Central memory CD8-positive, alpha-beta T cell (primary cell): ENCODE results near the gene IFNL4.
"Not testable (repeated sequence)": the region's sequence is repeated elsewhere in the genome, so short reads cannot be mapped to it uniquely, and the experiment has no call there.

Source experiments
- ATAC-seq: fragments of 150-1000 bp; cut with Tn5 transposase; replicated peaks from 2 replicates; pipeline ENCODE4 v1.10.0; 2022; ENCODE audit warnings: mild to moderate bottlenecking, moderate FRiP score, moderate number of reproducible peaks; ENCODE audit not compliant: poor library complexity, severe bottlenecking; ENCODE audit errors: extremely low read depth
- DNase-seq, 2 donors: peaks; one replicate each; pipeline ENCODE4 v3.0.0; 2021; ENCODE audit warnings: low spot score in 2 of 2
- H3K27ac Mint-ChIP-seq: one replicate; pipeline ENCODE4 v1.8.0; 2022; ENCODE audit warnings: low read depth, mild to moderate bottlenecking, moderate library complexity, mixed read lengths
- H3K27me3 Mint-ChIP-seq: one replicate; pipeline ENCODE4 v1.8.0; 2022; ENCODE audit warnings: mixed read lengths
- H3K36me3 Mint-ChIP-seq: one replicate; pipeline ENCODE4 v1.8.0; 2022; ENCODE audit warnings: mild to moderate bottlenecking, moderate library complexity, mixed read lengths; ENCODE audit not compliant: insufficient read depth
- H3K4me1 Mint-ChIP-seq: one replicate; pipeline ENCODE4 v1.8.0; 2022; ENCODE audit warnings: mixed read lengths
- H3K4me3 Mint-ChIP-seq: one replicate; pipeline ENCODE4 v1.8.0; 2022; ENCODE audit warnings: mild to moderate bottlenecking, moderate library complexity, mixed read lengths
- H3K9me3 Mint-ChIP-seq: one replicate; pipeline ENCODE4 v1.8.0; 2022; ENCODE audit warnings: mixed read lengths

Gene IFNL4

GRCh38 chr19:39269369-39269768, 20.7 kb upstream of the IFNL4 start:
- peaks cover 33% of the 10 kb centered on the region for H3K27me3 Mint-ChIP-seq
- DNase-seq, H3K27ac Mint-ChIP-seq, H3K36me3 Mint-ChIP-seq, H3K4me1 Mint-ChIP-seq, H3K4me3 Mint-ChIP-seq, H3K9me3 Mint-ChIP-seq, ATAC-seq: not testable (repeated sequence)

DNA sequence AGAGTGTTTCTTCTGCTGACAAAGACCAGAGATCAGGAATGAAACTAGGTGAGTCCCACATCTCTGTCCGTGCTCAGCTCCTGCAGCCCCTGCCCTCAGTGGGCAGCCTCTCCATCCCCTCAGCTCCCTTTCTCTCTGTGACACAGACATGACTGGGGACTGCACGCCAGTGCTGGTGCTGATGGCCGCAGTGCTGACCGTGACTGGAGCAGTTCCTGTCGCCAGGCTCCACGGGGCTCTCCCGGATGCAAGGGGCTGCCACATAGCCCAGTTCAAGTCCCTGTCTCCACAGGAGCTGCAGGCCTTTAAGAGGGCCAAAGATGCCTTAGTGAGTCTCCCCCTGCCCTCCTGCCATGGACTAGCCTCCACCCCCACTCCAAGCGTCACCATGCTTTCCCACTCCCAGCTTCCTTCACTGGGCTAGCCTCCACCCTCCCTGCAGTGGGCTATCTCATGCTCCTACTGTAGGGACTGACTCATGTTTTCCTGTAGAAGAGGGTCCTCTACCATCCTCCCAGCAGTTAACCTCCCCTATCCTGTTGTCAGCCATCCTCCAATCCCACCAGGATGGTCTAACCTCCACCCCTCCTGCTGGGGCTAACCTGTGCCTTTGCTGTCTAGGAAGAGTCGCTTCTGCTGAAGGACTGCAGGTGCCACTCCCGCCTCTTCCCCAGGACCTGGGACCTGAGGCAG, 20.0 kb upstream of the IFNL4 start:
- DNase-seq, ATAC-seq, H3K9me3 Mint-ChIP-seq, H3K4me3 Mint-ChIP-seq, H3K36me3 Mint-ChIP-seq, H3K4me1 Mint-ChIP-seq, H3K27ac Mint-ChIP-seq: not testable (repeated sequence)
- peaks cover 40% of the 10 kb centered on the region for H3K27me3 Mint-ChIP-seq

DNA sequence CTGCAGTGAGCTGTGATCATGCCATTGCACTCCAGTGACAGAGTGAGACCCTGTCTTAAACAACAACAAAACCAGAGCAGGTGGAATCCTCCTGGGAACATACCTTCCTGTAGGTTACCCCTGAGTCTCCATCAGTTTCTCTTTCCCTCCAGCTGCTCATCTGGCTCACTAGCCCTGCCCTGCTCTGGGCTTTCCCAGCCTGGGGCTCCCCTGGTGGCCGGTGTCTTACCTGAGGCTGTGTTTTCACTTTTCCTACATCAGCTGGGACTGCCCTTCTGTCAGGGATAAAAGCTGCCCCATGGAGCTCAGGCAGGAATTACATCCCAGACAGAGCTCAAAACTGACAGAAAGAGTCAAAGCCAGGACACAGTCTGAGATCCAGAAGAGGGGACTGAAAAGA, 19.4 kb upstream of the IFNL4 start, which contains the start of gene IFNL2:
Gene IFNL2, plus strand, starts transcription at position 312 of the 400 bp plus-strand sequence. CDS start 173 bp downstream, outside the sequence.
- H3K9me3 Mint-ChIP-seq, H3K4me1 Mint-ChIP-seq, H3K27ac Mint-ChIP-seq, H3K4me3 Mint-ChIP-seq, H3K36me3 Mint-ChIP-seq, DNase-seq: not testable (repeated sequence)
- peaks cover 46% of the 10 kb centered on the region for H3K27me3 Mint-ChIP-seq
- peak; percentile 68 for ATAC-seq

- no peaks in the 10 kb centered on the region for H3K36me3 Mint-ChIP-seq
- no peaks in the 10 kb centered on the region for H3K9me3 Mint-ChIP-seq
- DNase-seq (no peak), ATAC-seq (no peak)
- peaks cover 55% of the 10 kb centered on the region for H3K27me3 Mint-ChIP-seq
- no peak overlapping the region for H3K27ac Mint-ChIP-seq
- H3K4me1 Mint-ChIP-seq = peaks cover 7% of the 10 kb centered on the region
- H3K4me3 Mint-ChIP-seq = no peak overlapping the region
Observed at GRCh38 chr19:39265321-39265916, 16.8 kb upstream of the IFNL4 start.

GRCh38 chr19:39264306-39265290, 15.9 kb upstream of the IFNL4 start:
- DNase-seq (no peak), ATAC-seq (no peak)
- H3K9me3 Mint-ChIP-seq = no peaks in the 10 kb centered on the region
- H3K27me3 Mint-ChIP-seq = peaks cover 47% of the 10 kb centered on the region
- H3K27ac Mint-ChIP-seq = no peak overlapping the region
- peaks cover 7% of the 10 kb centered on the region for H3K4me1 Mint-ChIP-seq
- H3K36me3 Mint-ChIP-seq = no peaks in the 10 kb centered on the region
- no peak overlapping the region for H3K4me3 Mint-ChIP-seq

DNA sequence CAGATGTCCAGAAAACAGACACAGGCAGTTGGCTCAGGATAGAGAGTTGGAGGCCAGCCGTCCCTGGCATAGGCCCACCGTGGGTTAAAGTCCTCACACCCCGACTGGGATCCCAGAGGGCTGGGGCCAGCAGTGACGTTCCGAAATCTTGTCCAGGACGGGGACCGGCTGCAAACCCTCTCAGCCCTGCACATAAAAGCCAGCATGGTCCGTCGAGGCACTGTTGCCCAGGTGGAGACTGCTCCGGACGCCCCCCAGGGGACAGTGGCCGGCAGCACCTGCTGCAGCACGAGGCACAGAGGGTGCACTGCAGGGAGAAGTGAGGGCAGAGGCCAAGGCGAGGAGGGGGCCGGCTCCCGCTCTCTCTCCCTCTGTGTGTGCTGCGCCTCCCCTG, 15.3 kb upstream of the IFNL4 start:
- DNase-seq (no peak), ATAC-seq (no peak)
- Mint-ChIP-seq H3K27me3 (peaks cover 40% of the 10 kb centered on the region), H3K27ac (no peak overlapping the region), H3K9me3 (no peaks in the 10 kb centered on the region), H3K4me1 (peaks cover 7% of the 10 kb centered on the region), H3K36me3 (no peaks in the 10 kb centered on the region), H3K4me3 (no peak overlapping the region)

- Mint-ChIP-seq H3K4me1 (peaks cover 14% of the 10 kb centered on the region), H3K4me3 (no peak overlapping the region), H3K27ac (no peak overlapping the region), H3K27me3 (peaks cover 38% of the 10 kb centered on the region), H3K36me3 (no peaks in the 10 kb centered on the region), H3K9me3 (no peaks in the 10 kb centered on the region)
- ATAC-seq = no peak
- DNase-seq = no peak
Observed at GRCh38 chr19:39262496-39262895, 13.8 kb upstream of the IFNL4 start.

DNA sequence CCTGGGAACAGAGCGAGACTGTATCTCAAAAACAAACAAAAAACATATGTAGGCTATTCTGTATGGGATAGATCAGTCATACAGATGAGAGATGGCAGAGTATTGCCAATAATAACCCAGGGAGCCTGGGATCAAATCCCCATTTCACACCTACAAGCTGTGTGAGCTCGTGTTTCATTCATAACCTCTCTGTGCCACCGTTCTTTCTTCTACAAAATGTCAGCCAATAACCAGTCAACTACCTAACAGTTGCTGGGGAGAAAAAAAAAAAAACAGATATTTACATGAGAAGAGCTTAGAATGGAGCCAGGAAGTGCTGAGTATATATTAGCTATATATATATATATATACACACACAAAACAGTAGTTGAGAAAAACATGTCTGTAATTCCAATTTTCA, 13.0 kb upstream of the IFNL4 start:
- DNase-seq = no peak
- H3K27me3 Mint-ChIP-seq = peaks cover 42% of the 10 kb centered on the region
- H3K4me3 Mint-ChIP-seq = no peak overlapping the region
- H3K36me3 Mint-ChIP-seq = no peaks in the 10 kb centered on the region
- H3K27ac Mint-ChIP-seq = no peak overlapping the region
- peaks cover 14% of the 10 kb centered on the region for H3K4me1 Mint-ChIP-seq
- no peaks in the 10 kb centered on the region for H3K9me3 Mint-ChIP-seq
- no peak for ATAC-seq

GRCh38 chr19:39257227-39257626, 8.6 kb upstream of the IFNL4 start:
- Mint-ChIP-seq H3K9me3 (no peaks in the 10 kb centered on the region), H3K27ac (no peak overlapping the region), H3K36me3 (no peaks in the 10 kb centered on the region), H3K4me1 (peaks cover 12% of the 10 kb centered on the region), H3K4me3 (no peak overlapping the region), H3K27me3 (peaks cover 18% of the 10 kb centered on the region)
- ATAC-seq = no peak
- DNase-seq = no peak

GRCh38 chr19:39254531-39255345, 6.1 kb upstream of the IFNL4 start:
- Mint-ChIP-seq H3K27ac (no peak overlapping the region), H3K4me1 (peaks cover 12% of the 10 kb centered on the region), H3K4me3 (no peak overlapping the region), H3K9me3 (no peaks in the 10 kb centered on the region), H3K27me3 (peaks cover 9% of the 10 kb centered on the region), H3K36me3 (no peaks in the 10 kb centered on the region)
- no peak for ATAC-seq
- DNase-seq = no peak

DNA sequence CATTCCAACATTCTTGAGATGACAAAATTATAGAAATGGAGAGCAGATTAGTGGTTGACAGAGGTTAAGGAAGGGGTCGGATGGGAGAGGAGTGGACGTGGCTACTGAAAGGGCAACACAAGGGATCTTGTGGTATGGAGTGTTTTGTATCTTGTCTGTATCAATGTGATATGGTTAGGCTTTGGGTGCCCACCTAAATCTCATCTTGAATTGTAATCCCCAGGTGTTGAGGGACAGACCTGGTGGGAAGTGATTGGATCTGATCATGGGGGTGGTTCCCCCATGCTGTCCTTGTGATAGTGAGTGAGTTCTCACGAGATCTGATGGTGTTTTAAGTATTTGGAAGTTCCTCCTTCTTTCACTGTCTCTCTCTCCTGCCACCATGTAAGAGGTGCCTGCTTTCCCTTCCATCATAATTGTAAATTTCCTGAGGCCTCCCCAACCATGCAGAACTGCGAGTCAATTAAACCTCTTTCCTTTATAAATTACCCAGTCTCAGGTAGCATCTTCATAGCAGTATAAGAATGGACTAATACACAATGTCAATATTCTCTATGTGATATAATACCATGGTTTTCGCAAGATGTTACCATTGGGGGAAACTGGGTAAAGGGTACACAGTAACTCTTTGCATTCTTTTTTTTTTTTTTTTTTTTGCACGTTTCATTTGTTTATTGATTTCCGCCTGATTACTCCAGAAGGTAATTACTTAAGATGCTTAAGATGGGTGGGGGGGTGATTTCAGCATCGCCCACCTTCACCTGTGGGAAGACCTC, 4.9 kb upstream of the IFNL4 start:
- H3K9me3 Mint-ChIP-seq = no peaks in the 10 kb centered on the region
- no peak overlapping the region for H3K27ac Mint-ChIP-seq
- peaks cover 17% of the 10 kb centered on the region for H3K27me3 Mint-ChIP-seq
- no peak for DNase-seq
- H3K4me1 Mint-ChIP-seq = peaks cover 12% of the 10 kb centered on the region
- H3K36me3 Mint-ChIP-seq = no peaks in the 10 kb centered on the region
- ATAC-seq = no peak
- no peak overlapping the region for H3K4me3 Mint-ChIP-seq
